CD4-positive, alpha-beta T cell treated with Interleukin-6 at 100 ng/mL for 8 hours (primary cell): ENCODE data around the gene KNSTRN.

Experiments
- DNase-seq: peaks from one replicate; pipeline ENCODE4 v3.0.0-alpha.2; 2020; ENCODE audit warnings: mixed read lengths, low spot score

Gene KNSTRN

GRCh38 chr15:40366457-40367370, 15.8 kb upstream of the KNSTRN start:
- DNase-seq = no peak

GRCh38 chr15:40367371-40367685, 15.2 kb upstream of the KNSTRN start:
- no peak for DNase-seq

- peak; percentile 91 for DNase-seq
Observed at GRCh38 chr15:40367686-40368611, 14.6 kb upstream of the KNSTRN start.

GRCh38 chr15:40368719-40369473, 13.6 kb upstream of the KNSTRN start:
- DNase-seq = no peak

GRCh38 chr15:40369474-40369869, 13.0 kb upstream of the KNSTRN start:
- DNase-seq = no peak

- DNase-seq = no peak
Observed at GRCh38 chr15:40369971-40370370, 12.6 kb upstream of the KNSTRN start.

- no peak for DNase-seq
Observed at GRCh38 chr15:40372981-40373380, 9.5 kb upstream of the KNSTRN start.

- no peak for DNase-seq
Observed at GRCh38 chr15:40377606-40378005, 4.9 kb upstream of the KNSTRN start.

- DNase-seq = no peak
Observed at GRCh38 chr15:40379374-40379773, 3.1 kb upstream of the KNSTRN start.

GRCh38 chr15:40379853-40380252, 2.7 kb upstream of the KNSTRN start:
- DNase-seq = no peak

- DNase-seq = no peak
Observed at GRCh38 chr15:40380636-40381035, 1.9 kb upstream of the KNSTRN start.

- DNase-seq = no peak
Observed at GRCh38 chr15:40381818-40382529, 547 bp upstream of the KNSTRN start.

- DNase-seq = no peak
Observed at GRCh38 chr15:40386480-40386879, 4.0 kb downstream of the KNSTRN start.

GRCh38 chr15:40388941-40389823, 6.7 kb downstream of the KNSTRN start:
- DNase-seq = no peak

GRCh38 chr15:40389824-40390595, 7.5 kb downstream of the KNSTRN start:
- DNase-seq = no peak

GRCh38 chr15:40392986-40393948, 10.7 kb downstream of the KNSTRN start:
- no peak for DNase-seq

GRCh38 chr15:40397688-40398412, 15.3 kb downstream of the KNSTRN start:
- DNase-seq = no peak

- peak; percentile 9 for DNase-seq
Observed at GRCh38 chr15:40398413-40398873, 15.9 kb downstream of the KNSTRN start.
